GM18526 (cell line): ENCODE measurements around the gene AK2.

Experiments used
- POLR2A ChIP-seq: IDR thresholded peaks from 3 replicates; pipeline ENCODE4 v1.6.1; 2011; ENCODE audit not compliant: insufficient read length; ENCODE audit errors: extremely low read depth

The AK2 gene

DNA sequence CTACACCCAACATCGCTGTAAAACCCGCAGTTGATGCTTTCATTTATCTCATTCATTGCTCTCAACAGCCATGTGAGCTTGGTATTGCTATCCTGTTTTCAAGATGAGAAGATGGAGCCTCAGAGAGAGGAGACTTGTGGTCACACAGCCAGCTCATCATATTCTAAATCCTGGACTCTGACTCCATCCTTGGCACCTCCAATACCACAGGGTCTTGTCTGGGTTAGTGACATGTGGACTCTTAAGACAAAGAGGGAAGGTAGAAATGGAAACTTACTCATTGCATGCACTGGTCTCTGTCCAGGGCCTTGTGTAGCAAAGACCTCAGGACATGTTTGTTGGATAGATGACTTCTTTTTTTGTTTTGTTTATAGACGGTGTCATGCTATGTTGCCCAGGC is 65.1 kb downstream of the AK2 start:
- no peak for TF ChIP-seq POLR2A

DNA sequence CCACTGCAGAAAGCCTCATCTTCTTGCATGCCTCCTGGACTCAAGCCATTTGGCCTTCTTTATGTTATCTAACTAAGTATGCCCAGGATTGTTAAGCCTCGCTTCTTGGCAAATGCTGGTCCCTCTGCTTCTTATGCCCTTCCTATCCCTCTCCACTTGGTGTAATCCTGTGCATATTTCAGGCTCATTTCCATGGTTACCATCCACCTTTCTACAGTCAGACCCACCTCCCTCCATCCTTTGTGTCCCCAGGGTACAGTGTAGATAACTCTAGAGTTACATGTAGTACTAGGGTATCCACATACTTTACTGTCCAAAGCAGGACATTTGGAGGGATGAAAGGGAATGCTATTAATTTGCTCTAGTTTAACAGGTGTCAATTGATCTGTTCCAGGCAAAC is 65.5 kb downstream of the AK2 start:
- no peak for TF ChIP-seq POLR2A

DNA sequence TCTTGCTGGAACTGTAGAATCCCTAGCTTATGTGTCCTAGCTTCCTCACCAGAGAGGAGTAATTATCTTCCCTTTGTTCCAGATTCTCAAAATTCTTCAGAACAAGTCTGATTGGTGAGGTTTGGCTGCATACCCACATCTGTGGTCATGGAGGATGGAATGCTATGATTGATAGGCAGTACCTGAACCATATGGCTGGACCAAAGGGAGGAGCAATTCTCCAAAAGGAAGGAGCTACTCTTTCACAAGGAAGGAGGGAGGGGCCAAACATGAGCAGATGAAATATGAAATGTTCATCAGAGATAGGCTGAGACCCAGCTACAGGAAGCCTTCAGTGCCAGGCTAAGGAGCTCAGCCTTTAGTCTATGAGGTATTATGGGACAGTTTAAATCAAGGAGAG is 67.1 kb downstream of the AK2 start:
- TF ChIP-seq POLR2A, result no peak

DNA sequence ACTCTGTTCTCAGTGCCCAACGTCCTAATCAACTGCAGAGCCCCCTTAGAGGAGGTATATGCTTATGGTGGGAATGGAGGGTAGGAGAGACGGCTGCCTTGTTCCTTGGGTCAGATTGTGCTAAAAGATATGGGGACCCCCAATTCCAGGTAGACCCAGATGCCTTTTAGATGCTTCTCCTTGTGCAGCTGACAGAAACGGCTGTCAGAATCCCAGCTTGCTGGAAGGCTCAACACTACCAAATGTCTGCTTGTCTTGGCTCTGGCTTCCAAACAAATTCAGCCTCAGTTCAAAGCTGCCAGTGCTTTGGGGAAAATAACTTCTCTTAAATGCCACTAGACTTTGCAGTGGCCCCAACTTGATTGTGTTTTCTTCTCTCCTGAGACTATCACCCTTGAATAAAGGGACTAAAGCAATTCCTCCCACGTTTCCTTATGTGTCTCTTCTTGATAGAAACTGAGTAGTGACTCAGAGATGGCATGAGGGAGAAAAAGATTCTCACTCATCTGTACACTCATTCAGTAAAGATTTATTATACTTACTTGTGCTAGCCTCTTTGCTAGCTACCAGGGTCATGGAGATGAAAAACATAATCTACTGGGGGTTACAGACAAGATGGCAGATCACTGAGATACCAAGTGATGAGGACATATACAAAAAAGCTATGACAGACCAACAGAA is 68.7 kb downstream of the AK2 start:
- no peak for TF ChIP-seq POLR2A

DNA sequence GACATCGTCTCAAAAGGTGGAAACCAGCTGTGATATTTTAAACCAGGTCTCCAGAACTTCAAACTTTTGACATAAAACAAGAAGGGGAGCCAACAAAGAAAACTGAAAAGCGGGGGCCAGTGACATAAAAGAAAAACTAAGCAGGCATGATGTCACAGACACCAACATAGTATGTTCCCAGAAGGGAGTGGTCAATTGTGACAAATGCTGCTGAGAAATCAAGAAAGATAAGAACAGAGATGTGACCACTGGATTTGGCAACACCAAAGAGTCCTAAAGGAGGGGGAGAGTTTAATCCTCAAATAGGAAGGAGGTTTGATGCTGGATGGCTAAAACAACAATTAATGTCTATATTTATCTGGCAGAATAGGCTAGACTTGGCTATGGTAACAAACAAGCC is 69.8 kb downstream of the AK2 start:
- no peak for TF ChIP-seq POLR2A

DNA sequence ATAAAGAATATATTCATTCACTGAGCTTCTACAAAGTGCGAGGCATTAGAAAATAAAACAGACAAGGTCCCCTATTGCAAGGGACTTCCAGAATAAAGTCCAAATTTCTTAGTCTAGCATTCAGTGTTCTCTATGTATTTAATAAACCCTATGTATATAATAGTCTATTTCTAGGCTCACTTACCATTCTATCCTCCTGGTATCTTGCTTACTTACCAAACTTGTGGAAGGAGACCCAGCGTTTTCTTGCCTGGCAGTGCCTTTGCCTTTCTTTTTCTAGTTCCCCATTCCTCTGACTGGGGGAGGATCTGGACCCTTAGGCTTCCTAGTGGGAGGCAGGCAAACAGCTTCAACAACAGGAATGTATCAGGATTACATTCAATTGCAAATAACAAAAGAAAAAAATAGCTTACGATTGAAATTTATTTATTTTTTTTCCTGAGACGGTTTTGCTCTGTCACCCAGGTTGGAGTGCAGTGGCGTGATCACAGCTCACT is 71.4 kb downstream of the AK2 start:
- TF ChIP-seq POLR2A, result no peak

DNA sequence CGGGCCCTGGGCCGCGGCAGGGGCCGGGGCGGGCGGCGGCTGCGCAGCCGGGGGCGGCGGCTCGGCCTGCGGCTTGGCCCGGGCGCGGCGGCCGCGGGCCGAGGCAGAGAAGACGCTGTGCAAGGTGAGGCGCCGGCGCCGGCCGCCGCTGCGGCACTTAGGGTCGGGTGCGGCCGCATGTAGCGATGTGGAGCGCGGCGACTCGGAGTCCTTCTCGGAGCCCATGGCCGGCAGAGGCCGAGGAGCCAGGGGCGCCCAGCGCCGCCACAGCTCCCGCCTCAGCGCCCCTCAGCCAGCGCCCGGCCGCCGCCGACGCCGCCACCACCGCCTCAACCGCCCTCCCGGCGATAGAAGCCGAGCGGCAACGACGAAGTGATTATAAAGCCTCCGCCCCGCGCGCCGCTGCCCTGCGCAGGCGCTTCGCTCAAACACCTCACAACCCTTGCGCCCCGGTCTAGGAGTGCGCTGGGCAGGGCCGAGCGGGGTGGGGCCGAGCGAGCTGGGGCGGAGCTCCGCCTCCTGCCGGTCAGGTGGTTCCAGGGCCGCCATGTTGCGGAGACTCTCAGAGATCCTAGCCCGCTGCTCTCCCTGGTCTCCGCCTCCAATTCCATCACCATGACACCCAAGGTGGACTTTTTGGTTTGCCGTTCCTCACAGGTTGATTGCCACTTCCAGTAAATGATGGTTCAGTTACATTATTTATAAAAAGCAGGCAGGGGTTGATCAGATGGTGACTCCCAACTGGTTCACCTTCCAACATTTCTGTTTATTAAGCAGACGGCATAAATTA is 72.0 kb downstream of the AK2 start, which contains the start of gene RNF19B:
TSS of gene RNF19B (minus strand) at position 349 of the 790 bp plus-strand sequence. CDS start at position 225, 124 bp downstream.
- TF ChIP-seq POLR2A, result peak; percentile 98

DNA sequence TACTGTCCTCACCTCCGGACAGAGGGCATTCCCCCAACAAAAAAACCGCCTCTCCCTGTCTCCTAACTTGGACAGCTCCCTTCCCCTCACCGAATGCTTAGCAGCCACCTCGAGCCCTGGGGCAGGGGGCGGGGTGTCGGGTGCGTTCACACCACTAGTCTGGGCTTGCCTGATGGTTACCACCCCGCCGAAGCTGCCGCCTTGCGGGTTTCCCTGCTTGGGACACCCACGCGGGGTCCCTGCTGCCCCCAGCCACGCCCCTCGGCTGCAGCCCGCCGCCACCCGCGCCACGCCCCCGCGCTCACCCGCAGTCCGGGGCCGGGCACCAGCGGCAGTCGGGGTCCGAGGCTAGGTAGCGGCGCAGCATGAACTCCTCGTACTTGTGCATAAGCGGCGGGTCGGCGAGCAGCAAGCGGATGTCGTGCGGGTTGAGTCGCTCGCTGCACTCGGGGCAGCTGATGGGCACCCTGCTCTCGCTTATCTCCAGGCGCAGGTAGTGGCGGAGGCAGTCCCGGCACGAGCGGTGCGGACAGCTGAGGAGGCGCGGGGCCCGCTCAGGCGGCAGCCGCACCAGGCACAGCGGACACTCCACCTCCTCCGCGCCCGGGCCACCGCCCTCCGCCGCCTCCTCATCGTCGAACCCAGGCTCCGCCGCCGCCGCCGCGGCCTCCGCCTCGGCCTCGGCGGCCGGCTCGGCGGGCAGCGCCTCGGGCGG is 72.8 kb downstream of the AK2 start:
- TF ChIP-seq POLR2A, result no peak

DNA sequence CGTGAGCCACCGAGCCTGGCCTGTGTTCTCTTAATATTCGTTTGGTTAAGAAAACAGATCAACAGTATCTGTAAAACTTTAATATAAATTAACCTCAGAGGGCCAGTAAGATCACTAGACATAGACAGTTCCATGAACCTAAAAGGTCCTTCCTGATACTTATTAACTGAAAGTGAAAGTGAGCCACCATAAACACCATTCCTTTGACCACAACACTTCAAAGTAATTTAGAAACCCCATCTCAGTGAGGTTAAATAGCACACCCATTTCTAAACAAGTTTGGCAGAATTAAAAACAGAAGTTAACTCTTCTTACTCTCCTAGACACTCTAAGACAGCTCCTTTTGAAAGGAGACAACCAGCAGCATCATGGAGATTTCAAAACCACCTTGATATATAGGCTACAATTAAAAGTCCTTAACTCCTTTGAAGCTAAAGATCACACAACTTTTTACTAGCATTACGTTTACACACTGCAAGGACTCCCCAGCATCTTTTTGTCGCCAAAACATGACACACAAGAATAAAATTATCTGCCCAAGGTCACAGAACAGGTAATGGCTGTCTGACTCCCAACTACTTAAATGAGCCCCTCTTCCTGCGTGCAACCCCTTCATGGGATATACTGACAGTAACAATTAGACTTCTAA is 74.3 kb downstream of the AK2 start:
- no peak for TF ChIP-seq POLR2A

DNA sequence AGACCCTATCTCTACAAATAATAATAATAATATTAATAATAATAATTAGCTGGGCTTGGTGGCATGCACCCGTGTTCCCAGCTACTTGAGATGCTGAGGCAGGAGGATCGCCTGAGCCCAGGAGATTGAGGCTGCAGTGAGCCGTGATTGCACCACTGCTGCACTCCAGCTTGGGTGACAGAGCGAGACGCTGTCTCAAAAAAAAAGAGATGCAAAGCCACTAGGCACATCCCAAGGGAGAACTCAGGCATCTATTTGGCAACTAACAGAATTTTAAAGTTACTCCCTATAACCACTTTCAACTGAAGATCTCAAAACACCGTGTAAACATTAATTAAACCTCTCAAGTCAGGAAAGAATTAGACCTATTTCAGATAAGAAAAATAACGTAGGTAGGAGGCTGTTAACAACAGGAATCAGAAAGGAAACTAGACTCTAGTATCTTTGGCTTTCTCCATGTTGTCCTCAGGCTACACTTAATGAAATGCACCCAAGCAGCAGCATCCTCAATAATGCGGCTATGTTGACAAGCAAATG is 75.8 kb downstream of the AK2 start:
- no peak for TF ChIP-seq POLR2A

DNA sequence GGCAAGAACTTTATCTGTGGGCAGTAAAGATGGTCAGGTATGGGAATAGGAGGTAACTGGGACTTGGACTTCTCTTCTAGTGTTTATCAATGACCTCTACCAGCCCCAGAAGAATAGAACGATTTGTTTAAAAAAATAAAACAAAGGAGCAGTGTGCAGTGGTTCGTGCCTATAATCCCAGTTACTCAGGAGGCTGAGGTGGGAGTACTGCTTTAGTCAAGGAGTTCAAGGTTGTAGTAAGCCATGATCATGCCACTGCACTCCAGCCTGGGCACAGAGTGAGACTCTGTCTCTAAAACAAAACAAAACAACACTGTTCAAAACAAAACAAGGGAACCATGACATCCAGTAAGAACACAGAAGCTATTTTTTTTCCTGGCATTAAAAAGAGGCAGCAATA is 76.3 kb downstream of the AK2 start:
- TF ChIP-seq POLR2A, result no peak

DNA sequence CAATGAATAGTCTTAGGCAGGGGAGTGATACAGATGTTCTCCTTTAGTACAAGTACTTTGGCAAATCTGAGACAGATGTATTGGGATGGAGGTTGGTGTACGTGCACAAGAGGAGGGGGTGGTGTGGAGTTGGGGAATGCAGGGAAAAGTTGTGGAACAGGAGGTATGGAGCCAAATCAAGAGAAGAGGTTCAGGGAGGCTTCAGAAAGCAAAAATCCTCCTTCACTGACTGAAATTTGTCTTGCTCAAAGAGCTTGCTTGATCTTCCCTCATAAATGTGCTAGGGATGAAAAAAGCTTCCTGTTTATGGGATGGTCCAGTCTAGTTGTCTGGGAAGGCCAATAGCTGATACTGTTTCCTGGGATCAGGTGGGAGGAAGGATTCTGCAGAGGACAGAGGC is 77.9 kb downstream of the AK2 start:
- no peak for TF ChIP-seq POLR2A
